H1 (cell line): ENCODE measurements around the gene MFAP4. TPM values are rescaled to one million over a fixed set of nuclear protein-coding genes. Genes with fewer than 3 reads are reported as not detected.

Experiments
- CTCF ChIA-PET: fragments of 300-600 bp; sonication (Branson Sonifier 250); formaldehyde crosslinking; loops from one replicate; lab custom pipeline; 2021; ENCODE audit not compliant: partially characterized antibody; lab: Charles Lee
- POLR2A ChIA-PET: fragments of 300-600 bp; sonication (Branson Sonifier 250); formaldehyde crosslinking; loops from one replicate; lab custom pipeline; 2021; ENCODE audit warnings: inconsistent platforms; ENCODE audit not compliant: partially characterized antibody; lab: Charles Lee
- DNase-seq, 2 experiments: peaks; one replicate each; pipeline versions ENCODE4 v3.0.0 to v3.0.0-alpha.2; 2010 to 2022; ENCODE audit warnings: low spot score in 2 of 2, low read depth in 1 of 2, mixed read lengths in 1 of 2
- FAIRE-seq: peaks from 2 replicates; lab custom pipeline; 2011; peaks lifted over from hg19 to GRCh38; lab: Jason Lieb, UNC
- H2AFZ ChIP-seq: 2 replicates; pipeline ENCODE4 v1.8.1; 2012; ENCODE audit warnings: low read length, inconsistent platforms
- H2AK5ac ChIP-seq: 2 replicates; pipeline ENCODE4 v1.6.1; 2013; ENCODE audit warnings: low read depth, low read length
- H2BK120ac ChIP-seq: replicated peaks from 2 replicates; pipeline ENCODE3; 2013; ENCODE audit warnings: low read depth, low read length, inconsistent platforms
- H2BK12ac ChIP-seq: 2 replicates; pipeline ENCODE4 v1.6.1; 2013; ENCODE audit warnings: low read depth, low read length
- H2BK15ac ChIP-seq: 2 replicates; pipeline ENCODE4 v1.6.1; 2013; ENCODE audit warnings: low read length
- H2BK20ac ChIP-seq: 2 replicates; pipeline ENCODE4 v1.6.1; 2013; ENCODE audit warnings: low read length
- H2BK5ac ChIP-seq: 2 replicates; pipeline ENCODE4 v1.6.1; 2013; ENCODE audit warnings: low read depth, low read length
- H3K14ac ChIP-seq: 2 replicates; pipeline ENCODE4 v1.6.1; 2013; ENCODE audit warnings: inconsistent platforms; ENCODE audit not compliant: insufficient read length
- H3K18ac ChIP-seq: 2 replicates; pipeline ENCODE4 v1.6.1; 2013; ENCODE audit warnings: low read length; ENCODE audit errors: extremely low read depth
- H3K23ac ChIP-seq: 2 replicates; pipeline ENCODE4 v1.6.1; 2013; ENCODE audit warnings: inconsistent platforms; ENCODE audit not compliant: insufficient read length
- H3K23me2 ChIP-seq: 2 replicates; pipeline ENCODE4 v1.6.1; 2013; ENCODE audit warnings: low read depth, low read length
- H3K27ac ChIP-seq: 2 replicates; pipeline ENCODE4 v1.6.1; 2011; ENCODE audit warnings: low read depth, low read length, inconsistent platforms
- H3K27me3 ChIP-seq, 4 experiments: replicated peaks in 1 of 4; 1 replicate in 1 of 4; 2 replicates in 3 of 4; pipeline versions ENCODE4 v1.6.1 to v1.8.1; 2011 to 2013; ENCODE audit warnings: low read length in 3 of 4, mild to moderate bottlenecking in 3 of 4, inconsistent platforms in 2 of 4, mixed read lengths in 2 of 4, moderate library complexity in 1 of 4; ENCODE audit not compliant: control insufficient read depth in 3 of 4, insufficient read depth in 3 of 4; ENCODE audit errors: extremely low read depth in 1 of 4
- H3K36me3 ChIP-seq, 4 experiments: 2 replicates each; pipeline versions ENCODE4 v1.6.1 to v1.8.1; 2011 to 2013; ENCODE audit warnings: mild to moderate bottlenecking in 4 of 4, low read length in 3 of 4, moderate library complexity in 2 of 4, control low read depth in 1 of 4, inconsistent platforms in 1 of 4; ENCODE audit not compliant: insufficient read depth in 4 of 4, control insufficient read depth in 2 of 4
- H3K4ac ChIP-seq: replicated peaks from 2 replicates; pipeline ENCODE3; 2013; ENCODE audit warnings: low read length, low read depth, mixed read lengths, inconsistent platforms; ENCODE audit not compliant: insufficient read length
- H3K4me1 ChIP-seq, 4 experiments: replicated peaks in 1 of 4; 1 replicate in 1 of 4; 2 replicates in 3 of 4; pipeline versions ENCODE4 v1.6.1 to v1.8.1; 2011 to 2013; ENCODE audit warnings: low read length in 3 of 4, inconsistent platforms in 2 of 4, mixed read lengths in 1 of 4; ENCODE audit not compliant: insufficient read depth in 4 of 4, control insufficient read depth in 3 of 4
- H3K4me2 ChIP-seq, 2 experiments: 2 replicates each; pipeline versions ENCODE4 v1.6.1 to v1.8.1; 2011 to 2013; ENCODE audit warnings: low read depth in 2 of 2, low read length in 2 of 2, control low read depth in 1 of 2, inconsistent platforms in 1 of 2, mild to moderate bottlenecking in 1 of 2; ENCODE audit not compliant: insufficient read depth in 1 of 2
- H3K4me3 ChIP-seq, 4 experiments: fragments of 200-600, 300-600 bp in 1 of 4; sonication (generic), shearing (Covaris generic), sonication (Bioruptor Twin) in 1 of 4; 2 replicates each; pipeline versions ENCODE4 v1.5.1 to v1.8.1; 2011 to 2016; ENCODE audit warnings: low read length in 4 of 4, low read depth in 3 of 4, control low read depth in 2 of 4, inconsistent platforms in 2 of 4, mild to moderate bottlenecking in 2 of 4, mixed read lengths in 1 of 4, moderate library complexity in 1 of 4; ENCODE audit not compliant: insufficient read depth in 2 of 4; ENCODE audit errors: extremely low read depth in 1 of 4
- H3K56ac ChIP-seq: replicated peaks from 2 replicates; pipeline ENCODE3; 2013; ENCODE audit warnings: low read depth, mild to moderate bottlenecking, mixed read lengths, low read length, inconsistent platforms; ENCODE audit not compliant: insufficient read length
- H3K79me1 ChIP-seq: 2 replicates; pipeline ENCODE4 v1.6.1; 2013; ENCODE audit warnings: low read depth, low read length, control low read depth
- H3K79me2 ChIP-seq, 2 experiments: 2 replicates each; pipeline versions ENCODE4 v1.6.1 to v1.8.1; 2012 to 2013; ENCODE audit warnings: low read length in 2 of 2, mild to moderate bottlenecking in 2 of 2, inconsistent platforms in 1 of 2; ENCODE audit not compliant: insufficient read depth in 2 of 2, control insufficient read depth in 1 of 2
- H3K9ac ChIP-seq, 4 experiments: replicated peaks in 1 of 4; 1 replicate in 1 of 4; 2 replicates in 3 of 4; pipeline versions ENCODE4 v1.6.1 to v1.8.1; 2011 to 2013; ENCODE audit warnings: low read depth in 3 of 4, low read length in 3 of 4, control low read depth in 2 of 4, mild to moderate bottlenecking in 2 of 4, moderate library complexity in 2 of 4, inconsistent platforms in 1 of 4; ENCODE audit errors: extremely low read depth in 1 of 4
- H3K9me3 ChIP-seq, 2 experiments: 2 replicates each; pipeline versions ENCODE4 v1.6.1 to v1.8.1; 2012 to 2013; ENCODE audit warnings: mild to moderate bottlenecking in 2 of 2, moderate library complexity in 2 of 2, control low read depth in 1 of 2, inconsistent platforms in 1 of 2, low read depth in 1 of 2, low read length in 1 of 2, mixed read lengths in 1 of 2; ENCODE audit not compliant: insufficient read depth in 2 of 2
- H4K20me1 ChIP-seq, 2 experiments: replicated peaks in 1 of 2; 2 replicates each; pipeline versions ENCODE3 to v1.8.1; 2011 to 2013; ENCODE audit warnings: inconsistent platforms in 2 of 2, low read length in 2 of 2, mild to moderate bottlenecking in 1 of 2; ENCODE audit not compliant: insufficient read depth in 2 of 2, control insufficient read depth in 1 of 2
- H4K5ac ChIP-seq: 2 replicates; pipeline ENCODE4 v1.6.1; 2013; ENCODE audit warnings: low read length, low read depth, mixed read lengths, inconsistent platforms; ENCODE audit not compliant: insufficient read length
- H4K8ac ChIP-seq: 2 replicates; pipeline ENCODE4 v1.8.0; 2013; ENCODE audit warnings: mild to moderate bottlenecking, moderate library complexity, low read length, inconsistent platforms; ENCODE audit not compliant: insufficient read depth; ENCODE audit errors: extremely low read depth
- H4K91ac ChIP-seq: replicated peaks from 2 replicates; pipeline ENCODE3; 2013; ENCODE audit warnings: low read length, mixed read lengths, inconsistent platforms; ENCODE audit not compliant: insufficient read length
- KDM4A ChIP-seq: IDR thresholded peaks from one replicate; pipeline ENCODE4 v1.7.1; 2012; ENCODE audit warnings: low read depth, mild to moderate bottlenecking, moderate library complexity, low read length, inconsistent platforms; ENCODE audit not compliant: severe bottlenecking
- WGBS, 2 experiments: shearing (Covaris generic) in 1 of 2; methylation state at CpG; one replicate each; pipeline versions ENCODE4 v1.1.6 to v1.1.7; 2013 to 2015; ENCODE audit warnings: low lambda C conversion rate in 2 of 2, mixed read lengths in 2 of 2, inconsistent platforms in 1 of 2, low coverage in 1 of 2, missing lambda C conversion rate in 1 of 2; ENCODE audit not compliant: insufficient replicate concordance in 2 of 2, insufficient coverage in 1 of 2, insufficient read length in 1 of 2; ENCODE audit errors: extremely low coverage in 1 of 2, missing lambda C conversion rate in 1 of 2; 5-methylcytosine and 5-hydroxymethylcytosine counted together
- polyA plus RNA-seq, 7 experiments: library from polyadenylated mRNA; depleted of rRNA in 3 of 7; stranded (reverse) in 5 of 7; unstranded in 2 of 7; fragments of >200 nt in 5 of 7; fragments of 200-250 nt in 2 of 7; gene quantifications; 1 replicate in 5 of 7; 2 replicates in 1 of 7; 4 replicates in 1 of 7; pipeline versions ENCODE4 v1.2.1 to v1.2.3, GENCODE V29; 2011 to 2013; ENCODE audit warnings: missing spikeins in 2 of 7, mixed read lengths in 2 of 7
- total RNA-seq: library from RNA; stranded (reverse); fragmentation: NEBNext Ultra II Directional; extraction: Animal tissue kit (Norgen Biotek cat#: 25700); gene quantifications from 2 replicates; pipeline ENCODE4 v1.2.1, GENCODE V29; 2021

Gene MFAP4
- total and polyA plus RNA-seq, 2 of the 8 experiments (the other 6 are each of a cell fraction or from before 2014, with no cell fraction given), result 3.1 to 3.6 TPM

DNA sequence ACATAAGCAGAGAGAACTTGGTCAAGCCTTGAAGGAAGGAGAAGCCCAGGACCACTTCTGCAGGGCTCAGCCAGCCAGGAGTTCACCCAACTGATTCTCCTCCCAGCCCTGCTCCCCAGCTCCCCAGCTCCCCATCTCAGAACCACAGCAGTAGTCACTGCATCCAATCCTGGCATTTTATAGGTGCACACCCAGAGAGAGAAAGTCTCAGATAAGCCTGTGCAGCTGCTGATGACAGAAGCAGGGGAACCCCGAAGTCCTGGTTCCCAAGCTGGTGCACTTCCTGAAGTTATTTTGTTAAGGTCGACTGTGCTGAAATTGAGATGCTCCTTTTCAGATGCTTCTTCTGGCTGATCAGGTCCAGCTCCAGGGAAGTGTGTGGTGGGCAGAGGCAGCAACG, 30.6 kb upstream of the MFAP4 start:
- Histone ChIP-seq H3K23me2 (no peaks in the 10 kb centered on the region), H3K79me1 (no peaks in the 10 kb centered on the region), H3K14ac (no peak overlapping the region), H4K5ac (no peak overlapping the region), H4K91ac (no peak overlapping the region), H3K9me3 (no peaks in the 10 kb centered on the region), H4K8ac (no peak overlapping the region), H3K18ac (no peak overlapping the region), H3K4ac (no peak overlapping the region), H2AK5ac (no peak overlapping the region), H2BK15ac (no peak overlapping the region), H2BK20ac (no peak overlapping the region), H3K79me2 (no peaks in the 10 kb centered on the region), H3K4me1 (no peaks in the 10 kb centered on the region; a peak in 2 of 7 replicates), H3K4me3 (no peak overlapping the region), H2BK120ac (no peak overlapping the region), H2AFZ (no peak overlapping the region), H3K4me2 (no peak overlapping the region), H3K27ac (no peak overlapping the region), H2BK5ac (no peak overlapping the region), H4K20me1 (no peaks in the 10 kb centered on the region), H3K9ac (no peak overlapping the region), H3K36me3 (no peaks in the 10 kb centered on the region), H3K23ac (no peak overlapping the region), H3K27me3 (peaks cover 0 to 4% (median under 1%) of the 10 kb centered on the region in 4 experiments; a peak in 2 of 7 replicates), H2BK12ac (no peak overlapping the region), H3K56ac (no peak overlapping the region)
- 93% methylated on average over 3 of the region's 3 CpGs; no CpG with 5 or more reads in 1 of the 2 experiments for WGBS, 2 experiments
- DNase-seq (no peak), FAIRE-seq (no peak)
- TF ChIP-seq KDM4A, result no peak
- POLR2A ChIA-PET, result no interaction called here
- CTCF ChIA-PET, result interaction anchor here (0.8 to 2.7 kb wide), 6 partner anchors 12 to 349 kb away, joined by 3 to 9 read pairs (median 4); partner anchors contain the start of gene B9D1
